ENCODE data around the gene DTNBP1.
"Not testable (repeated sequence)": the region's sequence is repeated elsewhere in the genome, so short reads cannot be mapped to it uniquely, and the experiment has no call there.

Gene DTNBP1

DNA sequence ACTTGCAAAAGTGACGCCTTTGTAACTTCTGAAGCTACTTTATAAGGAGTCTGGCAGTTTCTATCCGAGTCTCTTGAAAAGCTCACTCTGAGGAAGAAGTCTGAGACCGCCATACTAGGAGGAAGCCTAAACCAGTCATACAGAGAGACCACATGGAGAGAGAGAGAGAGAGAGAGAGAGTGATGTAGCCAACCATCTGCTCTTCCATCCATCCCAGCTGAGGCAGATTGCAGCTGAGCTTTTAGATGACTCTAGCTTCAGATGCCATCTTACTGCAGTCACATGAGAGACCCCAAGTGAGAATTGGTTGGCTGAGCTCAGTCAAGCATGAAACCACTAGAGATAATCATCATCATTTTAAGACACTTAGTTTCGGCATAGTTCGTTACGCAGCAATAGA is 15.0 kb upstream of the DTNBP1 start:
- TF ChIP-seq ZNF274 (IDR thresholded peaks at IDR 0.05; ENCODE audit: low read depth, low read length), result no peak
- H3K4me3 ChIP-seq (ENCODE audit: low read length), result no peak overlapping the region

DNA sequence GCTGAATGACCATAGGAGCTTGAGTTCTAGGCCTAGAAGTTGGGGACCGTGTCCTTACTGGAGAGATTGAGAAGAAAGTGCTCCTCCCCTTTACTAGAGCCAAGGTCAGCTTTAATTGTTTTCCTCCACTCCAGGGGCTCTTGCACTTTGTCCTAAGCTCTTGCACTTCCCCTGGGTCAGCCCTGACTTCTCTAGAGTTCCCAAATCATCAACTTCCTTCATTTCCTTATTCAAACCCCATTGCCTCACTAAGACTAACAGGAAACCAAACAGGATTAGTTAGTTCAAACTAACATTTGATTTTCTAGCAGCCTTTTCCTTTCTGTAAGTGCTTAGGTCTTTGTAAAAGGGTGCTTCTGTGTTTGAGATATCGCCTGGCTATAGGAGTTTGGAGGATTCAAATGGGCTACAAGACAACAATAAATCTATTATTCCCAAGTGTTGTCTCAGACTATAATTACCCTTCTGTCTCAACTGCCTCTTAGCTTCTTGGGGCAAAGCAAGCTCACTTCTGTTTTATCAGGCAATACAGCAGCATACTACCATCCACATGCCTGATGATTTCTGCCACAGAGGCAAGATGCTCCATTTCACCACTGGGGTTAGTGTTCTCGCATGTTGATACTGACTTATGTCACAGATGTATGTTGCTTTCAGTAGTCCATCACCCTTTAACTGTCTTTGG is 12.8 kb upstream of the DTNBP1 start:
- no peak overlapping the region for H3K4me3 ChIP-seq (ENCODE audit: low read length)
- TF ChIP-seq ZNF274 (IDR thresholded peaks at IDR 0.05; ENCODE audit: low read depth, low read length), result no peak

DNA sequence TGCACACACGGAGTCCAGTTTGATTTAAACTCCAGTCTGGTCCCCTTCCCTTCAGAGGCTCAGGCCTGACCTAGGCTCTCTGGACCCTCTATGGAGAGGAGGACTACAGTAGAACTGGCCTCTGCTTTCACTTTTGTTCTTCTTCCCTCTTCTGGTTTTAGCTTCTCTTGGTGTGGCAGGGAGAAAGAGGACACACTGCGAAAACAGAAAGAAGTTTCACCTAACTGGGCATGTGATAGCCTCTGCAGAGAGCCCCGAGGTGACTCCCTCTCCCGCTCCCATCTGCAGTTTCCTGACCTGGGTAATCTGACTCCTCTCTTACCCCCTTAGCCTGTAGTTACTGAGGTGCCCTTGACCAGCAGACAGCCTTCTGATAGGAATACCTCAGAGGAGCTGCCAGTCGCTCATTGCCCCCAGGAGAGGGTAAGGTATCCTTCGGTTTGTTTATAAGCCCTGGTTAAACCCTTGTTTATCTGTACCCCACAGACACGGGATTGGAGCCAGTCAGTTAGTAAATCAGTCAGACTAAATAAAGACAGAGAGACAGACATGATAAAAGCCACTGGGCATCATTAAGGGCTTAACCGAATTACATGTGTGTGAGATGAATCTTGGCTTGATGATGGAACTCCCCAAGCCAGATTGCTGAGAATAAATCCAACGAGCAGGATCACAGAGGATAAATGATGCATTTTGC is 12.0 kb upstream of the DTNBP1 start:
- no peak for TF ChIP-seq ZNF274 (IDR thresholded peaks at IDR 0.05; ENCODE audit: low read depth, low read length)
- no peak overlapping the region for H3K4me3 ChIP-seq (ENCODE audit: low read length)

DNA sequence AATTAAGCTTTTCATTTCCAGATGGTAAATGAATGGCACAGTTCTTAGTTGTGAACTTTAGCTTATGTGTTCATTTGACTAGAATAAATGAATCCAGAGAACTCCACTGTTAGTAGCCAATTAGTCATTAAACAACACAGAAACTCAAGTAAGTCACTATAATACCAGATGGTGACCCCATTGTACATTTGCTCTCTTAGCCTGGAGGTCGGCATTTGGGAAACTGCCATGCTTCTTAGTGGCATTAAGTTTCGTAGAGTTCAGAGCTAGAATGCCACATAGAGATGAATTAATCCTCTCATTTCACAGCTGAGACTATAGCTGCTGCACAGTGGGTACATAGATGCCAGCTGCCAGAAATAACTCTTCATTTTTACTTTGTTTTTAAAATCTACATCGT is 10.8 kb upstream of the DTNBP1 start:
- no peak for TF ChIP-seq ZNF274 (IDR thresholded peaks at IDR 0.05; ENCODE audit: low read depth, low read length)
- H3K4me3 ChIP-seq (ENCODE audit: low read length), result no peak overlapping the region

DNA sequence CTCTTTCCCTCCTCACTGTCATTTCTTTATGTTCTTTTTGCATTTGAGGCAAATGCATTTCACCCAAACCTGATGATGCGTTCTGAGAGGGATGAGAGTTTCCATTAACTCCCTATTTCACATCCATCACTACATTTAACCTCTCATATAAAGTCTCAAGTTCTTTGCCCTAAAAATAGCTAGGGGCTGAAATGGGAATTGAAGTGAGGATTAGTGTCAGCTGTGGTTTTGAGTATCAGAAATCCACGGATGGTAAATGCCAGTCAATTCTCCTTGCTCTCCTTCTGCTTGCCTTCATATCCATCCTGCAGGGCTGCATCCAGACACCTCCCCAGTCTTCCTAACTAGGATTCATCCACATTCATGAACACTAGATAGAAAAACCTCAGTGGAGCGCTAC is 10.0 kb upstream of the DTNBP1 start:
- TF ChIP-seq ZNF274 (IDR thresholded peaks at IDR 0.05; ENCODE audit: low read depth, low read length), result no peak

DNA sequence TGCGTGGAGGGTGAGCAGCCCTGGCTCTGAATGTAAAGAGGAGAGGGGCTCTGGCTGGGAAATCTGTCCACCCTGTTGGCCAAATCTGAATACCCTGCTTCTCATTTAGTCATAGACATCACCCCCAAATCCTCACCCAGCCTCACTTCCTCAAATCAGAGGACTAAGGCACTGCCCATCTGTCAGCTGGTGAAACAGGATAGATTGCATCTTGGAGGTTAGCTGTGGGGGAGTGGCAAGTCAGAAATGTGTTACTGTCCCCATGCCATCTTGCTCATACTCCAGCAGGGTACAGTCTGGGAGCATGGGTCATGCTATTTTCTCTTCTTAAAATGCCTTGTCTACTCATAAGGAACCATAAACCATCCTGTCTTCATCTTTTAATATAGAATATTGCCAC is 9.5 kb upstream of the DTNBP1 start:
- TF ChIP-seq ZNF274 (IDR thresholded peaks at IDR 0.05; ENCODE audit: low read depth, low read length), result no peak
- H3K4me3 ChIP-seq (ENCODE audit: low read length), result no peak overlapping the region

More for the DNA sequence above, 10.0 kb upstream of the DTNBP1 start:
- H3K4me3 ChIP-seq (ENCODE audit: low read length), result no peak overlapping the region

DNA sequence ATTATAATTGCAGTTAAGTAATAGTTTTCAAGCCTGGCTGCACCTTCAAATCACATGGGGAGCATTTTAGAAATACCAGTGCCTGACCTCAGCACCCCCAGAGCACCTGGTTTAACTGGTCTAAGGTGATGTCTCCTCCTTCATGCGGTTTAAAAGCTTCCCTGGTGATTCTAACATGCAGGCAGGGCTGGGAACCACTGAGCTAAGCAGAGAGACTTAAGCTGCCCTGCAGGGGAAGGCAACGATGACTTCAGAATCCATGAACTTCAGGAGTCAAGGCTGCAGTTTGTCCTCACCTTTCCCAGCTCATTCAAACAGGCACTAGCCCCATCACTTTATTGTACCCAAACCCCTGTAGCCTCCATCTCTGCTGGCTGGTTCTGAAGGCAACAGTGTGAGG is 6.1 kb upstream of the DTNBP1 start:
- no peak overlapping the region for H3K4me3 ChIP-seq (ENCODE audit: low read length)
- TF ChIP-seq ZNF274 (IDR thresholded peaks at IDR 0.05; ENCODE audit: low read depth, low read length), result no peak

DNA sequence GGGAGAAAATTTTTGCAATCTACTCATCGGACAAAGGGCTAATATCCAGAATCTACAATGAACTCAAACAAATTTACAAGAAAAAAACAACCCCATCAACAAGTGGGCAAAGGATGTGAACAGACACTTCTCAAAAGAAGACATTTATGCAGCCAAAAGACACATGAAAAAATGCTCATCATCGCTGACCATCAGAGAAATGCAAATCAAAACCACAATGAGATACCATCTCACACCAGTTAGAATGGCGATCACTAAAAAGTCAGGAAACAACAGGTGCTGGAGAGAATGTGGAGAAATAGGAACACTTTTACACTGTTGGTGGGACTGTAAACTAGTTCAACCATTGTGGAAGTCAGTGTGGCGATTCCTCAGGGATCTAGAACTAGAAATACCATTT is 4.1 kb upstream of the DTNBP1 start:
- H3K4me3 ChIP-seq (ENCODE audit: low read length), result not testable (repeated sequence)

DNA sequence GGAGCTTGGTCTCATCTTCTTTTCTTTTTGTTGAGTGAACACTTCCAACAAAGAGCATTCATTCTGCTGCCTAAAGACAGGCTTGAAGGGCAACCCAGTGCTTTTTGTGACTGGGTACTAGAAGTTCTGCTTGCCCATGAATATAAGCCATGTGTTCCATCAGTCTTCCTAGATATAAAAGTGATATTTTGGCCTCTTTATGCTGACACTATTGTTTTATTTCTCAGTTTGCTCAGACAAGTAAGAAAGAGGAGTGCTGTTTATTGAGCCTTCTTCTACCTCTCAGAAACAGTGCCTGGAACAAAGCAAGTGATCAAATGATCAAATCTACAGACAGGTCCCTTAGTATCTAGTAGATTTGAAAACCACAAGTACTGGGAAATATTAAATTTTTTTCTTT is 2.4 kb upstream of the DTNBP1 start:
- TF ChIP-seq ZNF274 (IDR thresholded peaks at IDR 0.05; ENCODE audit: low read depth, low read length), result no peak
- H3K4me3 ChIP-seq (ENCODE audit: low read length), result no peak overlapping the region

DNA sequence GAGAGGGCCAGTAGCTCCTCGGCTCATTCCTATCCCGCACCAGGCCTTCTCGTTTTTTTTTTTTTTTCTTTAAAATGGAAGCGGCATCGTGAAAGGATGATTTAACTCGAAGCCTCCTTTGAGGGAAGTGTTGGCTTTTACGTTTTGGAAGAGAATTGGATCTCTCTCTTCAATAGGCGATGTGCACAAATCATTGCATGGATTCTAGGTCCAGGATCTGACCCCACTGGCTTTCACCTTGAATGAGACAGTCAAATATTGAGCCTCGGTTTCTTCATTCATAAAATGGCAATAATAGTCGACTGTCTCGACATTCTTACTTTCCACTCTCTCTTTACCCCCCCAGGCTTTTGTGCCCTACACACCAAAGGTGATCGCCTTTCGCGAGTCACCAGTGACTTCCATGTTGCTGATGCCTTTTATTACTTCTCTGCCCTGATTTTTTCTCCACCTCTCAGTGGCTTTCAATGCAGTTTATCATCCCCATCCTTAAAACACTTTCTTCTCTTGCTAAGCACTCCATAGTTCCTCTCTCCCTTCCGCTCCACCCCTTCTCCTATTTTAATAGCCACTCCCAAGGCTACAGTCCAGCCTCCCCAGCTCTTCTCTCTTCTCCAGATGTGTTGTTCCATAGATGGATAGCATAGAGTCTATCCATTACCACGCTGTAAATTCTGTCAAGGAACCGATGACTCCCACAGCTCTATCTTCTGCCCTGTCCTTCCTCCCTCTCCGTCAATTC is 473 bp upstream of the DTNBP1 start:
- peak overlapping the region; percentile 77 for H3K4me3 ChIP-seq (ENCODE audit: low read length)
- no peak for TF ChIP-seq ZNF274 (IDR thresholded peaks at IDR 0.05; ENCODE audit: low read depth, low read length)

DNA sequence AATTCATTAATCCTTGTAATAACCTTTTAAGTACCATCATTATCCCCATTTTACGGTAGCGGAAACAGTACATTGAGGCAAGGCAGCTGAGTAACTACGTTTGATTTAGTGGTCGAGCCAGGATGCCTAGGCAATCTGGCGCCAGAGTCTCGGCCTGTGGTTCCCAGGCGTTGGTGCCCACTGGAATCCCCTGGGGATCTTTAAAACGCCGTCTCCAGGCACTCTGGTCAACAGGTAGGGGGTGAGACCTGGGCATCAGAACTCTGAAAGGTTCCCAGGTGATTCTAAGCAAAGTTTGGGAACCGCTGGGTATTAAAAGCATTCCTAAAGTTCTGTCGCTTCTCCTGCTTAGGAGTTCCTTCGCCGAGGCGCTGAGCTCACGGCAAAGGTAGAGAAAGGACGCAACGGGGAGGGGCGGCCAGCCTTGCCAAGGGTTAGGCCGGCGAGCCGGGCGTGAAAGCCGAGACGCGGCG is 939 bp downstream of the DTNBP1 start:
- H3K4me3 ChIP-seq (ENCODE audit: low read length), result peak overlapping the region; percentile 77
- no peak for TF ChIP-seq ZNF274 (IDR thresholded peaks at IDR 0.05; ENCODE audit: low read depth, low read length)

DNA sequence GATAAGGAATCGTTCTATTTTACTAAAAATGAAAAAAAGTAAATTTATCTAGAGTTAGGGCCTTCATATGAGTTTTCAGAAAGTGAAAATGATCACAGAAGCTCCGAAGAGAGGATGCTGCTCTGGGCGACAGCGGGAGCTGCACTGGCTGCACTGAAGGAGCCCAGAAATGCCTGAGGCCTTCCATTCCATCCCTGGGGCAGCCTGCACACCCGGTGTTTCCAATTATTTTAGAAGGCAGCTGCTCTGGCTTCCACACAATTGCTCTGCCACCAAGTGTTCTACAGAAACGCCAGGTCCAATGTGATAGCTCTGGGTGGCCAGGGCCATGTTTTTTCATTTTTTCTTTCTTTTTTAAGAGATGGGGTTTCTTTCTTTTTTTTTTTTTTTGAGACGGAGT is 3.6 kb downstream of the DTNBP1 start:
- H3K4me3 ChIP-seq (ENCODE audit: low read length), result no peak overlapping the region
- no peak for TF ChIP-seq ZNF274 (IDR thresholded peaks at IDR 0.05; ENCODE audit: low read depth, low read length)

DNA sequence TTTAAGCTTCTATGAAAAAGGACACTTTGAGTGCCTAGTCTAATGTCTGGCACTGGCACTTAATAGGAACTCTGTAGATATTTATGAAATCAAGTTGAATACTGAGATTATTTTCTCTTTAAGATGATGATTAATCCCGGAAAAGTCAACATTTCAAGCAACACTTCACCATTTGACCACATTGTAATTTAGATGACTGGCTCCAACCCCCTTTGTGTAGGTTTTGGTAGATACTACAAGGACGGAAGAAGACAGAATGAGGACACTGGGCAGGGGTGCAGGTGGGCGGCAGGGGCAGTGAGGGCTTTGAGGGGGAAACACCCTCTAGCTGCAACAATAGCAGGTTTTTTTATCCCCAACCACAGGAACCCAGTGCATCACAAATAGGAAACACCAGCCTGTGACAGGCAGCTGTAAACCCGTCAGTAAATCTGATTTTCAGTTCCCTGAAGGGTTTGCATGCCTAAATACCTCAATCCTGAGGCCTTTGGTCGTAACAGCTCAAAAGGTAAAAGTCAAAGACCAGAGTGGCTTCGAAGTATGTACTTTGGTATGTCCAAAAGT is 4.6 kb downstream of the DTNBP1 start:
- peak overlapping the region; percentile 17; the same call in 1 of the 2 replicates for H3K4me3 ChIP-seq (ENCODE audit: low read length)
- no peak for TF ChIP-seq ZNF274 (IDR thresholded peaks at IDR 0.05; ENCODE audit: low read depth, low read length)

DNA sequence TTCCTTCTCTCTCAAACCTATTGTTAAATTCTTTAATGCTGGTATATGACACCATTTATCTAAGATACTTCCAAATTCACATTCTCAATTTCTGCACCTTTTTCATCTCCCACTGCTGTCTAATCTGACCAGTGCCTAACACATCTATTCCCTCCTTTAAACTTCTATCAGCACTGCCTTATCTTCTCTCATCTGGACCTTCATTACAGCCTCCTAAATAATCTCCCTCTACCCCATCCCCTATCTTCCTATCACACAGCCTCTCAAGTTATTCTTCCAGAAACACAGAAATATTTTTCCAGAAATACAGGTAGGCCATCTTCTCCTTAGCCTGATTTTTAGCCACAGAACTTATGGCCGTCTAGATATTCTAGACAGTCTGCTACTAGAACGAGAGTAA is 5.5 kb downstream of the DTNBP1 start:
- no peak overlapping the region for H3K4me3 ChIP-seq (ENCODE audit: low read length)
- no peak for TF ChIP-seq ZNF274 (IDR thresholded peaks at IDR 0.05; ENCODE audit: low read depth, low read length)

DNA sequence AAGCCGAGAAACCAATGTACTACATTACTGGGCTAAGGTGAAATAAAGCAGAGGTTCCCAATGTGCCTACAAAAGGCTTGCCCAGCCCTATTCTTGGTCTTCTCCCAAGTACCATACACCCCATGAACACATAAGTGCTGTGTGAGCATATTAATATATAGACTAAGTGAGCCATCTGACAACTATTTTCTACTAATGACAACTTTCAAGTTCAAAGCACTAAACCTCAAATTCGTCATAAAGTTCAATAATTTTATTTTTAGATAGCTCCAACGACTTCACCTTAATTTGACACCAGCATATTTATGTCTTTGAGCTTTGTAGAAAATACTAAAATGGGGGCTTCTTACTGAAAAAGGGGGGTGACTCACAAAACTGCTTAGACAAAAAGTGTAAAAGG is 6.7 kb downstream of the DTNBP1 start:
- H3K4me3 ChIP-seq (ENCODE audit: low read length), result no peak overlapping the region
- TF ChIP-seq ZNF274 (IDR thresholded peaks at IDR 0.05; ENCODE audit: low read depth, low read length), result no peak
